T1000 (cell line): ENCODE results near the gene C2CD4D.

Experiments
- DNase-seq: peaks from one replicate; lab custom pipeline; 2025; ENCODE audit warnings: mixed read lengths; lab: John Stamatoyannopoulos, UW

The C2CD4D gene

DNA sequence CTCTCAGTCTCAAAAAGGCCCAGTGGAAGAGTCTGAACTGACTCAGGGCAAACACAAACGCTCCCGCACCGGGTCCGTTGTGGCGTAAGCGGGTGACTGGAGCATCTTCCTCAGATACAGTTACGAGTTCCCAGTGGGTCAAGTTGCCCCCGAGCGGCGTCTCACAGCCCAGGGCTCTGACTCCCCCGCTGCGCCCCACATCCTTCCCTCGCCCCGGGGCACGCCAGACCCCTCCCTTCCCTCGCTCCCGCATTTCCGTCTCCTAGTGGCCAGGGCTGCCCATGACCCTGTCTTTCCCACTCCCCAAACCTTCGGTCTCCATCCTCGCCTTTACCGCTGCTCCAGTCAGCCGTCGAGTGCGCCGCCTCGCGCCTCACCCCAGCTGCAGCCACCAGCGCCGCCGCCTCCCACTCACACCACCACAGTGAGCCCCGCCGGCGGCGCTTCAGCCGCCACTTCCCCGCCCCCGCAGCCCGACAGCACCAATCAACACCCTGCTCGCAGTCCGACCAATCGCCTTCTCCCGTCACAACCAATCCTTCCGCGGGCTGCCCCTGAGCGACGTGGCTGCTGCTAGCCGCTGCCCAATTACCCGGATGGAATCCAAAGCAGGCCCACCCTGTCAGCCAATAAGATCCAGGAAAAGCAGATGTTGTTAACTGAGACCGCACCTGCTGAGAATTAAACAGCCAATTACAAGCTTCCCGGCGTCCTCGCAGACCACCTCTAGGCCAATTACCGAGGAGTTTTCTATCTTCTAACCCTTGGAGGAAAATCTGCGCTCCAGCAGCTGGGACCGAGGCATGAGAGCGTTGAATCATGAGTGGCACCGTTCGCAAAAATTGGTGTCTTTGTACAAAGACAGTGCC lies 49.3 kb downstream of the C2CD4D start, which contains the start of gene TDRKH:
TDRKH (minus strand) TSS at position 430 of the 869 bp plus-strand sequence. CDS start 7,478 bp downstream, outside the sequence.
- peak; percentile 93 for DNase-seq
